ENCODE data around the gene FXR1.

- TF ChIP-seq CTCF (conservative IDR thresholded peaks at IDR 0.05 in 1 of 2, IDR thresholded peaks at IDR 0.05 in 1 of 2; ENCODE audit: extremely low read depth in 1 of 2, insufficient read depth in 1 of 2, low read depth in 1 of 2, low read length in 2 of 2) (no peak), EZH2 (IDR thresholded peaks at IDR 0.05; ENCODE audit: borderline replicate concordance, low read length) (no peak)
These were observed 47.2 kb downstream of the FXR1 start for GRCh38 chr3:180959691-180960090.
